ENCODE data around the gene RASL10A. TPM values are rescaled to one million over a fixed set of nuclear protein-coding genes. Genes with fewer than 3 reads are reported as not detected.
A peak's percentile ranks its signal among the peaks of the same experiment; 100 is the strongest.

RASL10A gene
- total RNA-seq, 4 donors from 2014 or later: 0.38 to 3.5 (median 0.75) TPM; not detected in 1

DNA sequence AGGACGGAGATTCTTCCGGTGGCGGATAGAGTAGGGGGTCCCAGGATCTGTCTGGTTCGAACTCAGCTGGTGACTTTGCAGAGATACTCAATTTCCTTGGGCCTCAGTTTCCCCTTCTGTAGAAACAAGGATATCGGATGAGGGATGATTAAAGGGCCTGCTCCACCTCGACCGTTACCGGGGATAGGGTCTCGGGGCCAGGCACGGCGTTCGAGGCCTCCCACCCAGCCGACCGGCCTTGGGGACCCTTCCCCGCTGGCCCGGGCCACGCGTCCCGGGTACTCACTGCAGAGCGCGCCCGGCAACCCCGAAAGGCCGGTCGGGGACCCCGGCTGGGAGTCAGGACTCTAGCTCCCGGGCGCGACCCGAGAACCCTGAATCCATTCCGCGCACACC lies 48.0 kb downstream of the RASL10A start:
- H3K27me3 ChIP-seq: no peaks in the 10 kb centered on the region
- 0% methylated on average over 2 to 4 of the region's 32 CpGs for WGBS, 2 donors
- no peak for DNase-seq
- no peaks in the 10 kb centered on the region for H3K9me3 ChIP-seq
- TF ChIP-seq, protein P1, sequence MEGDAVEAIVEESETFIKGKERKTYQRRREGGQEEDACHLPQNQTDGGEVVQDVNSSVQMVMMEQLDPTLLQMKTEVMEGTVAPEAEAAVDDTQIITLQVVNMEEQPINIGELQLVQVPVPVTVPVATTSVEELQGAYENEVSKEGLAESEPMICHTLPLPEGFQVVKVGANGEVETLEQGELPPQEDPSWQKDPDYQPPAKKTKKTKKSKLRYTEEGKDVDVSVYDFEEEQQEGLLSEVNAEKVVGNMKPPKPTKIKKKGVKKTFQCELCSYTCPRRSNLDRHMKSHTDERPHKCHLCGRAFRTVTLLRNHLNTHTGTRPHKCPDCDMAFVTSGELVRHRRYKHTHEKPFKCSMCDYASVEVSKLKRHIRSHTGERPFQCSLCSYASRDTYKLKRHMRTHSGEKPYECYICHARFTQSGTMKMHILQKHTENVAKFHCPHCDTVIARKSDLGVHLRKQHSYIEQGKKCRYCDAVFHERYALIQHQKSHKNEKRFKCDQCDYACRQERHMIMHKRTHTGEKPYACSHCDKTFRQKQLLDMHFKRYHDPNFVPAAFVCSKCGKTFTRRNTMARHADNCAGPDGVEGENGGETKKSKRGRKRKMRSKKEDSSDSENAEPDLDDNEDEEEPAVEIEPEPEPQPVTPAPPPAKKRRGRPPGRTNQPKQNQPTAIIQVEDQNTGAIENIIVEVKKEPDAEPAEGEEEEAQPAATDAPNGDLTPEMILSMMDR (IDR thresholded peaks at IDR 0.05): no peak
- no peak for TF ChIP-seq POLR2A (IDR thresholded peaks at IDR 0.05)
- peak overlapping the region; percentile 79 to 97 (median 88) for H3K4me3 ChIP-seq
- H3K36me3 ChIP-seq: peaks cover 5 to 48% (median 9%) of the 10 kb centered on the region in 3 donors
- H3K4me1 ChIP-seq: peaks cover 15 to 59% (median 35%) of the 10 kb centered on the region in 3 donors
- H3K27ac ChIP-seq: peak overlapping the region; percentile 97 to 99 (median 99)
- intact Hi-C loops (cut with DNase I): no loop called here

GRCh38 chr22:29266564-29267461 lies 48.7 kb downstream of the RASL10A start:
- peaks cover 15 to 52% (median 31%) of the 10 kb centered on the region in 3 donors for H3K4me1 ChIP-seq
- H3K27me3 ChIP-seq: no peaks in the 10 kb centered on the region
- TF ChIP-seq POLR2A (IDR thresholded peaks at IDR 0.05): no peak
- TF ChIP-seq, protein P1 (IDR thresholded peaks at IDR 0.05): no peak
- intact Hi-C loops (cut with DNase I): no loop called here
- H3K36me3 ChIP-seq: peaks cover 5 to 41% (median 9%) of the 10 kb centered on the region in 3 donors
- H3K9me3 ChIP-seq: no peaks in the 10 kb centered on the region
- H3K4me3 ChIP-seq: peak overlapping the region; percentile 79 to 97 (median 88)
- no peak for DNase-seq
- WGBS, 2 donors: 18 to 67% methylated on average over 1 to 12 of the region's 13 CpGs
- peak overlapping the region; percentile 97 to 99 (median 99) for H3K27ac ChIP-seq

GRCh38 chr22:29265929-29266328 lies 49.6 kb downstream of the RASL10A start:
- Histone ChIP-seq H3K36me3 (peaks cover 5 to 37% (median 9%) of the 10 kb centered on the region in 3 donors), H3K4me1 (peaks cover 15 to 43% (median 23%) of the 10 kb centered on the region in 3 donors), H3K9me3 (no peaks in the 10 kb centered on the region), H3K4me3 (no peak overlapping the region), H3K27me3 (no peaks in the 10 kb centered on the region), H3K27ac (peak overlapping the region in 1 of 4 donors; percentile 97)
- no peak for DNase-seq
- 59 to 67% methylated on average over 4 of the region's 4 CpGs for WGBS, 2 donors
- intact Hi-C loops (cut with DNase I): no loop called here
- TF ChIP-seq, protein P1 (IDR thresholded peaks at IDR 0.05): peak in 1 of 6 experiments; percentile 4
- TF ChIP-seq POLR2A (IDR thresholded peaks at IDR 0.05): no peak

- intact Hi-C loops (cut with DNase I): no loop called here
- no peak overlapping the region for H3K4me3 ChIP-seq
- H3K36me3 ChIP-seq: peaks cover 5 to 44% (median 9%) of the 10 kb centered on the region in 3 donors
- WGBS, 2 donors: 100% methylated on average over 2 of the region's 7 CpGs
- H3K27me3 ChIP-seq: no peaks in the 10 kb centered on the region
- DNase-seq: no peak
- H3K9me3 ChIP-seq: no peaks in the 10 kb centered on the region
- no peak overlapping the region for H3K27ac ChIP-seq
- peaks cover 15 to 37% (median 18%) of the 10 kb centered on the region in 3 donors for H3K4me1 ChIP-seq
- TF ChIP-seq, protein P1 (IDR thresholded peaks at IDR 0.05): no peak
- TF ChIP-seq POLR2A (IDR thresholded peaks at IDR 0.05): no peak
Observed at GRCh38 chr22:29265305-29265704, 50.2 kb downstream of the RASL10A start.

GRCh38 chr22:29263791-29264276 lies 51.7 kb downstream of the RASL10A start:
- H3K4me1 ChIP-seq: peaks cover 15 to 22% (median 15%) of the 10 kb centered on the region in 3 donors
- TF ChIP-seq, protein P1 (IDR thresholded peaks at IDR 0.05): no peak
- no peak for TF ChIP-seq POLR2A (IDR thresholded peaks at IDR 0.05)
- DNase-seq: no peak
- no peak overlapping the region for H3K4me3 ChIP-seq
- no peaks in the 10 kb centered on the region for H3K27me3 ChIP-seq
- no peak overlapping the region for H3K27ac ChIP-seq
- no peaks in the 10 kb centered on the region for H3K9me3 ChIP-seq
- peaks cover 5 to 58% (median 9%) of the 10 kb centered on the region in 3 donors for H3K36me3 ChIP-seq
- WGBS, 2 donors: no CpG with 5 or more reads among the region's 14 CpGs
- intact Hi-C loops (cut with DNase I): no loop called here
